OCI-M2 (cell line): ENCODE results near the gene KNTC1.
"Not testable (repeated sequence)": the region's sequence is repeated elsewhere in the genome, so short reads cannot be mapped to it uniquely, and the experiment has no call there.

Experiments used
- DNase-seq: peaks from one replicate; lab custom pipeline; 2025; ENCODE audit not compliant: unreplicated experiment; lab: John Stamatoyannopoulos, UW

The KNTC1 gene

GRCh38 chr12:122508163-122508562 is 18.9 kb upstream of the KNTC1 start:
- DNase-seq: no peak

- DNase-seq: not testable (repeated sequence)
Observed at GRCh38 chr12:122513028-122513427, 14.0 kb upstream of the KNTC1 start.

- no peak for DNase-seq
Observed at GRCh38 chr12:122513660-122514059, 13.4 kb upstream of the KNTC1 start.

- no peak for DNase-seq
Observed at GRCh38 chr12:122515275-122515674, 11.8 kb upstream of the KNTC1 start.

- no peak for DNase-seq
Observed at GRCh38 chr12:122516544-122517361, 10.3 kb upstream of the KNTC1 start.

- DNase-seq: no peak
Observed at GRCh38 chr12:122517877-122518276, 9.2 kb upstream of the KNTC1 start.

- DNase-seq: no peak
Observed at GRCh38 chr12:122518908-122519307, 8.1 kb upstream of the KNTC1 start.

GRCh38 chr12:122519418-122519817 is 7.6 kb upstream of the KNTC1 start:
- DNase-seq: no peak

- no peak for DNase-seq
Observed at GRCh38 chr12:122520676-122521075, 6.4 kb upstream of the KNTC1 start.

- DNase-seq: no peak
Observed at GRCh38 chr12:122523280-122523679, 3.8 kb upstream of the KNTC1 start.

- DNase-seq: no peak
Observed at GRCh38 chr12:122523846-122524718, 3.0 kb upstream of the KNTC1 start.

- DNase-seq: no peak
Observed at GRCh38 chr12:122527478-122527944, 462 bp downstream of the KNTC1 start.

GRCh38 chr12:122528582-122528981 is 1.5 kb downstream of the KNTC1 start:
- no peak for DNase-seq

- DNase-seq: no peak
Observed at GRCh38 chr12:122528992-122529391, 1.9 kb downstream of the KNTC1 start.

GRCh38 chr12:122533856-122534255 is 6.8 kb downstream of the KNTC1 start:
- no peak for DNase-seq

- no peak for DNase-seq
Observed at GRCh38 chr12:122537021-122537420, 10.0 kb downstream of the KNTC1 start.

GRCh38 chr12:122538496-122538895 is 11.4 kb downstream of the KNTC1 start:
- DNase-seq: no peak

- DNase-seq: no peak
Observed at GRCh38 chr12:122544537-122544936, 17.5 kb downstream of the KNTC1 start.

- DNase-seq: no peak
Observed at GRCh38 chr12:122545855-122546254, 18.8 kb downstream of the KNTC1 start.

GRCh38 chr12:122547330-122547729 is 20.3 kb downstream of the KNTC1 start:
- no peak for DNase-seq

GRCh38 chr12:122558745-122559641 is 31.9 kb downstream of the KNTC1 start:
- DNase-seq: no peak
